Measurements from ENCODE around the gene GYG1. TPM values are rescaled to one million over a fixed set of nuclear protein-coding genes. Genes with fewer than 3 reads are reported as not detected.
A peak's percentile ranks its signal among the peaks of the same experiment; 100 is the strongest.

Gene GYG1
- total RNA-seq, 1 experiment from 2014 or later, result 75.2 TPM

DNA sequence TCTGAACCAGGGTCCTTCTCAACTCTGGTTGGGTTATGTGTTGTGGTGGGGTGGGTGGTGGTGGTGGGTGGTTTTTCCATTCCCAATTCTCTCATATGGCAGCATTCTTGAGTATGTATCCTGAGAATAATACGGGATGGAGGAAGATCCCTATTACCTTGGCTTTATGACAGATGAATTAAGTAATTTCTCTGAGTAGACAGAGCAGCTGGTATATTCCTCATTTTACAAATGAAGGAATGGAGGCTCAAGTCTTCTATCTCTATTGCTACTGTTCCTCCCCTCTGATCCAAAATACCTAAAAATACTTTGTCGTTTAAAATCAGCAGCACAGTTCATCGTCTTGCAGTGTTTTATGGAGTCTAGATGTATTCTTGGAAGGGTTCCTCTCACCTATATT is 10.4 kb downstream of the GYG1 start:
- BruUV-seq (replicated peaks), result no TSS peak
- POLR2A ChIA-PET, result no interaction called here

DNA sequence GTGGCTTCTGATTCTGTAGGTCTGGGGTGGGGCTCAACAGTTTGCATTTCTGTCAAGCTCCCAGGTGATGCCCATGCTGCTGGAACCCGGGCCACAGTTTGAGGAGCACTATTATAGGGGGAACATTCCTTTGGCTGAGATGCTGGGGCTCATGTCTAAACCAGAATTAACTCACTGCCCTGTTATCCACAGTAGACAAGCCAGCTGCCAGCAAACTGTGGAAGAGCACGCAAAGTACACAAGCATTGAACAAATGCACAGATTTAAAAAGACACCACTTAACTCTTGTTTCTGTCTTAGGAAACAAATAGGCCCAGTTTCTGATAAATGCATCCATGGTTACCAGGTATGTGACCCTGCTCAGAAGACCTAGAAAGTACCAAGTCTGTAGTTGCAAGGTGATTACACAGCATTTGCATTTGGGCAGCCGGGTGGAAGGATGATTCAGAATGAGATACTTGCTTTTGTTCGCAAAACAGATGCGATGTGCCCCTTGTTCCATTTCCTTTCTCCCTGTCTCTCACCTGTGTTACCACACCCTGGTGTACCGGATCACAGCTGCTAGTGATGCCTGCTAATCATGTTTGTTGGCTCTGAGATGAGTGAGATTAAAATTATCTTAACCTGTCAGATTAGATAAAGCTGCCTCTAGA is 12.4 kb downstream of the GYG1 start:
- no peak overlapping the region for H3K27ac ChIP-seq (ENCODE audit: low read length)
- no peaks in the 10 kb centered on the region for H3K27me3 ChIP-seq (ENCODE audit: control insufficient read depth, insufficient read depth, low read length)
- POLR2A ChIA-PET, result no interaction called here
- in situ Hi-C loops (cut with HindIII; ENCODE audit: low pct_unique_long_range_greater_than_20kb, low sequenced_read_pairs), result no loop called here
- BruUV-seq (replicated peaks), result no TSS peak
- ATAC-seq, result 0 out of 2 replicates have a peak, but pooled peaks have one; percentile 37
- no peaks in the 10 kb centered on the region for H3K9me3 ChIP-seq (ENCODE audit: control insufficient read depth, insufficient read depth, low read depth, low read length)
- peaks cover 11% of the 10 kb centered on the region for H3K36me3 ChIP-seq (ENCODE audit: control insufficient read depth, insufficient read depth, low read length)
- DNase-seq (ENCODE audit: low read depth, low spot score), result no peak
- peaks cover 8% of the 10 kb centered on the region for H3K4me1 ChIP-seq (ENCODE audit: control insufficient read depth, insufficient read depth, low read length)
- no peak overlapping the region for H3K4me3 ChIP-seq (ENCODE audit: low read depth in 2 of 2, low read length in 2 of 2)
- TF ChIP-seq TCF7L2 (IDR thresholded peaks at IDR 0.05; ENCODE audit: low read depth, low read length), result no peak
- TF ChIP-seq SIN3A (IDR thresholded peaks at IDR 0.05; ENCODE audit: borderline replicate concordance, insufficient read depth, low read depth, low read length), result no peak
- no peak for TF ChIP-seq POLR2AphosphoS5 (IDR thresholded peaks at IDR 0.05; ENCODE audit: low read depth, low read length)
- no peak for TF ChIP-seq CTCF (IDR thresholded peaks at IDR 0.05)
- TF ChIP-seq, protein P1, sequence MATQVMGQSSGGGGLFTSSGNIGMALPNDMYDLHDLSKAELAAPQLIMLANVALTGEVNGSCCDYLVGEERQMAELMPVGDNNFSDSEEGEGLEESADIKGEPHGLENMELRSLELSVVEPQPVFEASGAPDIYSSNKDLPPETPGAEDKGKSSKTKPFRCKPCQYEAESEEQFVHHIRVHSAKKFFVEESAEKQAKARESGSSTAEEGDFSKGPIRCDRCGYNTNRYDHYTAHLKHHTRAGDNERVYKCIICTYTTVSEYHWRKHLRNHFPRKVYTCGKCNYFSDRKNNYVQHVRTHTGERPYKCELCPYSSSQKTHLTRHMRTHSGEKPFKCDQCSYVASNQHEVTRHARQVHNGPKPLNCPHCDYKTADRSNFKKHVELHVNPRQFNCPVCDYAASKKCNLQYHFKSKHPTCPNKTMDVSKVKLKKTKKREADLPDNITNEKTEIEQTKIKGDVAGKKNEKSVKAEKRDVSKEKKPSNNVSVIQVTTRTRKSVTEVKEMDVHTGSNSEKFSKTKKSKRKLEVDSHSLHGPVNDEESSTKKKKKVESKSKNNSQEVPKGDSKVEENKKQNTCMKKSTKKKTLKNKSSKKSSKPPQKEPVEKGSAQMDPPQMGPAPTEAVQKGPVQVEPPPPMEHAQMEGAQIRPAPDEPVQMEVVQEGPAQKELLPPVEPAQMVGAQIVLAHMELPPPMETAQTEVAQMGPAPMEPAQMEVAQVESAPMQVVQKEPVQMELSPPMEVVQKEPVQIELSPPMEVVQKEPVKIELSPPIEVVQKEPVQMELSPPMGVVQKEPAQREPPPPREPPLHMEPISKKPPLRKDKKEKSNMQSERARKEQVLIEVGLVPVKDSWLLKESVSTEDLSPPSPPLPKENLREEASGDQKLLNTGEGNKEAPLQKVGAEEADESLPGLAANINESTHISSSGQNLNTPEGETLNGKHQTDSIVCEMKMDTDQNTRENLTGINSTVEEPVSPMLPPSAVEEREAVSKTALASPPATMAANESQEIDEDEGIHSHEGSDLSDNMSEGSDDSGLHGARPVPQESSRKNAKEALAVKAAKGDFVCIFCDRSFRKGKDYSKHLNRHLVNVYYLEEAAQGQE (IDR thresholded peaks at IDR 0.05; ENCODE audit: insufficient read depth in 1 of 2, low read depth in 2 of 2, low read length in 1 of 2), result no peak
- CTCF ChIA-PET, result interaction anchor here (0.7 kb wide), 1 partner anchor 53 kb away, joined by 6 read pairs; no protein-coding TSS in a partner anchor
- intact Hi-C loops (cut with micrococcal nuclease; ENCODE audit: unreplicated experiment), result no loop called here

More for the DNA sequence above, 10.4 kb downstream of the GYG1 start:
- DNase-seq (ENCODE audit: low read depth, low spot score) (no peak), ATAC-seq (no peak)
- Histone ChIP-seq H3K36me3 (ENCODE audit: control insufficient read depth, insufficient read depth, low read length) (peaks cover 18% of the 10 kb centered on the region), H3K9me3 (ENCODE audit: control insufficient read depth, insufficient read depth, low read depth, low read length) (no peaks in the 10 kb centered on the region), H3K4me1 (ENCODE audit: control insufficient read depth, insufficient read depth, low read length) (peaks cover 8% of the 10 kb centered on the region), H3K27me3 (ENCODE audit: control insufficient read depth, insufficient read depth, low read length) (no peaks in the 10 kb centered on the region), H3K27ac (ENCODE audit: low read length) (no peak overlapping the region), H3K4me3 (ENCODE audit: low read depth in 2 of 2, low read length in 2 of 2) (no peak overlapping the region)
- in situ Hi-C loops (cut with HindIII; ENCODE audit: low pct_unique_long_range_greater_than_20kb, low sequenced_read_pairs), result no loop called here
- intact Hi-C loops (cut with micrococcal nuclease; ENCODE audit: unreplicated experiment), result no loop called here
- no peak for TF ChIP-seq POLR2AphosphoS5 (IDR thresholded peaks at IDR 0.05; ENCODE audit: low read depth, low read length)
- TF ChIP-seq SIN3A (IDR thresholded peaks at IDR 0.05; ENCODE audit: borderline replicate concordance, insufficient read depth, low read depth, low read length), result no peak
- TF ChIP-seq, protein P1 (IDR thresholded peaks at IDR 0.05; ENCODE audit: insufficient read depth in 1 of 2, low read depth in 2 of 2, low read length in 1 of 2), result no peak
- CTCF ChIA-PET, result interaction anchor here (0.6 kb wide), 1 partner anchor 46 kb away, joined by 7 read pairs; no protein-coding TSS in a partner anchor

Measured in Panc1 (cell line).